ENCODE measurements around the gene IL17RC. TPM values are rescaled to one million over a fixed set of nuclear protein-coding genes. Genes with fewer than 3 reads are reported as not detected.

IL17RC gene
- total RNA-seq, 6 experiments from 2014 or later = 26.3 to 33.6 (median 29.6) TPM

DNA sequence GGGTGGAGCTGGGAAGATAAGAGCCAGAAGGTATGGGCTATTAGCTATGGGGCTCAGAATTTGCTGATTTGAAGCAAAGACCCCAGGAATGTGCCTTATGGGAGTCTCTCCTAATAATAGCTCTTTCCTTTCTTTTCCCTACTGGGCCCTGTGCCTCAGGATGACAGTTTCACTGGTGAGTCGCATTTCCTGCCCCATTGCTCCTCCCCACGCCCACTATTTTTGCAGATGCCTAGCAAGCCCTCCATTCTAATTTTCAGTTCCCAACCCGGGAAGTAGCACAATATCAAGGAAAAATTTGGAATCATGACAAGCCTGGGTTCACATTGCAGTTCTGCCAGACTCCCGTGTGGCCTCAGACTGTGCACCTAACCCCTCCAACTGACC lies 13.7 kb upstream of the IL17RC start:
- Mint-ChIP-seq H3K4me1 (ENCODE audit: low read depth) (peaks cover 35% of the 10 kb centered on the region), H3K27ac (peak overlapping the region; percentile 75), H3K27me3 (ENCODE audit: insufficient read depth) (peaks cover 2% of the 10 kb centered on the region; the same call in 1 of the 2 replicates), H3K36me3 (ENCODE audit: low read depth) (no peaks in the 10 kb centered on the region), H3K4me3 (peak overlapping the region; percentile 56), H3K9me3 (no peaks in the 10 kb centered on the region)
- TF ChIP-seq CTCF (IDR thresholded peaks at IDR 0.05) = no peak
- DNase-seq = no peak

DNA sequence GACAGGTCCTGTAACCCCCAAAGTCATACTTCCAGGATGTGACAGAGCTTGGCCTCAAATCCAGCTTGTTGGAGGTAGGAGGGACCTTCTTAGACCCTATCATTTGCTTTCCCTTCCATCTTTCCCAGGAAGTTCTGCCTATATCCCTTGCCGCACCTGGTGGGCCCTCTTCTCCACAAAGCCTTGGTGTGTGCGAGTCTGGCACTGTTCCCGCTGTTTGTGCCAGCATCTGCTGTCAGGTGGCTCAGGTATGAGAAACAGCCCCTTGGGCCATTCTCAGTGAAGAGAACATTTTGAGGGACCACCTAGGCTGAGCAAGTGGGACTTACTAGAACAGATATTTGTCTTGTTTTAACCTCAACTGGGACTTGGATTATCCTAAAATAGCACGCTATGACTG lies 13.0 kb upstream of the IL17RC start:
- Mint-ChIP-seq H3K4me3 (peak overlapping the region; percentile 56; the same call in 1 of the 2 replicates), H3K27ac (peak overlapping the region; percentile 75; the same call in 1 of the 2 replicates), H3K36me3 (ENCODE audit: low read depth) (no peaks in the 10 kb centered on the region), H3K9me3 (no peaks in the 10 kb centered on the region), H3K27me3 (ENCODE audit: insufficient read depth) (peaks cover 2% of the 10 kb centered on the region), H3K4me1 (ENCODE audit: low read depth) (peaks cover 29% of the 10 kb centered on the region)
- no peak for DNase-seq
- TF ChIP-seq CTCF (IDR thresholded peaks at IDR 0.05) = no peak

DNA sequence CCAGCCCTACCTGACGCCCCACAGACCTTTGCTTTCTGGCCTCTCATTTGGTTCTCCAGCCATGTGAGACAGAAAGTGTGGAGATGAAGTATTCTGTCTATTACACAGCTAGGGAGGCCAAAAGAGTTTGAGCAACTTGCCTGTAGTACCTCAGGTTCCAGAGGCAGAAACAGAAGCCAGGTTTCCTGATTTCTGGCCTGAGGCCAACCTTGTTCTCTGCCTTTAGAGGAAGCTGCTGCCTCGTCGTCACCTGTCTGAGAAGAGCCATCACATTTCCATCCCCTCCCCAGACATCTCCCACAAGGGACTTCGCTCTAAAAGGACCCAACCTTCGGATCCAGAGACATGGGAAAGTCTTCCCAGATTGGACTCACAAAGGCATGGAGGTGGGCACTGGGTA lies 10.4 kb upstream of the IL17RC start:
- Mint-ChIP-seq H3K4me1 (ENCODE audit: low read depth) (peaks cover 22% of the 10 kb centered on the region), H3K4me3 (no peak overlapping the region)

DNA sequence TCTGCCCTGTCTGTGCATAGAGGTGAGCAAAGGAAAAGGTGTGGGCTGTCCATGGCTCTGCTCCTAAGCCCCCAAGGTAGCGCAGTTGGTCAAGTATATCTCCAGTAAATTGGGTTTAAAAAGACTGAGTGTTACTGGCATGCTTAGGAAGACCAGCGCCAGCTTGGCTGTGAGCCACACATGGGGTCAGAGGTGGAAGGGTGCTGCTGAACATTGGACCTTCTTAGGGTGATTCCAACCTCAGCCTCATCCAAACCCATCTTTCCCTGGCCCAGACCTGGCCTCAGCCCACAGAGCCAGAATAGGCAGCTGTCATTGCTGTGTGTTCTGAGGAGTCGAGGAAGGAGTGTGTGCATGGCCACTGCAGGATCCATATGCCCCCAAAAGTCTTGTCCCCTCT lies 8.6 kb upstream of the IL17RC start:
- Mint-ChIP-seq H3K4me3 (no peak overlapping the region), H3K27ac (no peak overlapping the region), H3K4me1 (ENCODE audit: low read depth) (peaks cover 20% of the 10 kb centered on the region), H3K9me3 (no peaks in the 10 kb centered on the region), H3K27me3 (ENCODE audit: insufficient read depth) (peaks cover 5% of the 10 kb centered on the region), H3K36me3 (ENCODE audit: low read depth) (no peaks in the 10 kb centered on the region; the same call in 1 of the 2 replicates)
- TF ChIP-seq CTCF (IDR thresholded peaks at IDR 0.05) = no peak
- no peak for DNase-seq

More for the DNA sequence above, 10.4 kb upstream of the IL17RC start:
- H3K27ac Mint-ChIP-seq = no peak overlapping the region
- H3K27me3 Mint-ChIP-seq (ENCODE audit: insufficient read depth) = peaks cover 5% of the 10 kb centered on the region
- no peaks in the 10 kb centered on the region for H3K36me3 Mint-ChIP-seq (ENCODE audit: low read depth)
- no peaks in the 10 kb centered on the region for H3K9me3 Mint-ChIP-seq
- no peak for DNase-seq
- TF ChIP-seq CTCF (IDR thresholded peaks at IDR 0.05) = no peak

- TF ChIP-seq CTCF (IDR thresholded peaks at IDR 0.05) = no peak
- Mint-ChIP-seq H3K36me3 (ENCODE audit: low read depth) (no peaks in the 10 kb centered on the region; the same call in 1 of the 2 replicates), H3K9me3 (no peaks in the 10 kb centered on the region), H3K27ac (no peak overlapping the region), H3K27me3 (ENCODE audit: insufficient read depth) (peaks cover 5% of the 10 kb centered on the region), H3K4me3 (no peak overlapping the region), H3K4me1 (ENCODE audit: low read depth) (peaks cover 11% of the 10 kb centered on the region)
- no peak for DNase-seq
Observed at GRCh38 chr3:9909221-9910013, 7.5 kb upstream of the IL17RC start.

All from HFFc6 (cell line).